GM12878 (cell line): ENCODE data around the gene SPEG. TPM values are rescaled to one million over a fixed set of nuclear protein-coding genes. Genes with fewer than 3 reads are reported as not detected.

Experiments used
- ATAC-seq: fragments of 200-7000 bp; cut with Tn5 transposase; 3 replicates; pipeline ENCODE4 v1.9.1; 2020; ENCODE audit warnings: mild to moderate bottlenecking, moderate library complexity
- BruUV-seq: library from RNA; stranded (reverse); fragments of 400-500 nt; replicated peaks from 2 replicates; lab custom pipeline; 2021; lab: Mats Ljungman, UMichigan
- CTCF ChIA-PET: fragments of 300-600 bp; sonication (Branson Sonifier 250); formaldehyde crosslinking; extraction: SDS; loops from one replicate; lab custom pipeline; 2021; ENCODE audit warnings: inconsistent platforms; lab: Yijun Ruan, JAX
- POLR2A ChIA-PET: fragments of 350-600 bp; formaldehyde crosslinking; extraction: SDS; loops from one replicate; lab custom pipeline; 2021; ENCODE audit warnings: inconsistent platforms; lab: Charles Lee
- RAD21 ChIA-PET: fragments of 300-600 bp; sonication (Branson Sonifier 250); formaldehyde crosslinking; loops from one replicate; lab custom pipeline; 2023; ENCODE audit warnings: antibody characterized with exemption; ENCODE audit not compliant: unreplicated experiment; lab: Charles Lee
- SMC1A ChIA-PET: fragments of 300-600 bp; sonication (Branson Sonifier 250); formaldehyde crosslinking; loops from one replicate; lab custom pipeline; 2023; ENCODE audit not compliant: unreplicated experiment, uncharacterized antibody; lab: Charles Lee
- DNase-seq: peaks from one replicate; pipeline ENCODE4 v3.0.0-alpha.2; 2011; ENCODE audit warnings: low read depth, low spot score
- FAIRE-seq: peaks from 3 replicates; lab custom pipeline; 2011; peaks lifted over from hg19 to GRCh38; lab: Jason Lieb, UNC
- H2AFZ ChIP-seq: 2 replicates; pipeline ENCODE4 v1.6.0; 2011; ENCODE audit warnings: low read depth, low read length, control low read depth; ENCODE audit not compliant: control insufficient read depth
- H3K27ac ChIP-seq: 2 replicates; pipeline ENCODE4 v1.5.1; 2011; ENCODE audit warnings: control low read depth; ENCODE audit not compliant: control insufficient read depth, insufficient read depth
- H3K27me3 ChIP-seq, 2 experiments: replicated peaks in 1 of 2; 2 replicates each; pipeline versions ENCODE4 v1.6.0 to v1.6.1; 2011; ENCODE audit warnings: low read length in 1 of 2; ENCODE audit not compliant: control insufficient read depth in 2 of 2, insufficient read depth in 2 of 2
- H3K36me3 ChIP-seq, 2 experiments: 2 replicates each; pipeline ENCODE4 v1.5.1; 2011; ENCODE audit warnings: low read length in 1 of 2; ENCODE audit not compliant: control insufficient read depth in 2 of 2, insufficient read depth in 2 of 2
- H3K4me1 ChIP-seq: 2 replicates; pipeline ENCODE4 v1.6.1; 2011; ENCODE audit warnings: mild to moderate bottlenecking, low read length, moderate library complexity, mixed read lengths; ENCODE audit not compliant: control insufficient read depth, insufficient read depth
- H3K4me2 ChIP-seq: 2 replicates; pipeline ENCODE4 v1.6.0; 2011; ENCODE audit warnings: control low read depth; ENCODE audit not compliant: control insufficient read depth, insufficient read depth
- H3K4me3 ChIP-seq: fragments of 200-600 bp; sonication (generic); 2 replicates; pipeline ENCODE4 v1.5.1; 2016
- H3K79me2 ChIP-seq: 2 replicates; pipeline ENCODE4 v1.6.0; 2011; ENCODE audit warnings: low read length; ENCODE audit not compliant: control insufficient read depth, insufficient read depth
- H3K9ac ChIP-seq: 2 replicates; pipeline ENCODE4 v1.8.0; 2011; ENCODE audit warnings: low read length, control low read depth, mixed read lengths; ENCODE audit not compliant: control insufficient read depth, insufficient read depth
- H3K9me3 ChIP-seq: replicated peaks from 3 replicates; pipeline ENCODE4 v1.5.1; 2011; ENCODE audit warnings: mild to moderate bottlenecking, low read length; ENCODE audit not compliant: control insufficient read depth, insufficient read depth
- H4K20me1 ChIP-seq: 2 replicates; pipeline ENCODE4 v1.6.0; 2011; ENCODE audit not compliant: control insufficient read depth, insufficient read depth
- BACH1 ChIP-seq: fragments of 450-650 bp; IDR thresholded peaks from 2 replicates; pipeline ENCODE4 v1.6.1; 2017; ENCODE audit warnings: mild to moderate bottlenecking, borderline replicate concordance
- CBFB ChIP-seq: IDR thresholded peaks from 2 replicates; pipeline ENCODE4 v1.6.1; 2016; ENCODE audit warnings: antibody characterized with exemption, low read depth
- CREB1 ChIP-seq: IDR thresholded peaks from 2 replicates; pipeline ENCODE4 v1.6.1; 2012; ENCODE audit warnings: low read depth, mild to moderate bottlenecking, inconsistent platforms
- CTCF ChIP-seq, 3 experiments: IDR thresholded peaks in 2 of 3; conservative IDR thresholded peaks in 1 of 3; 2 replicates each; pipeline ENCODE4 v1.5.1; 2011; ENCODE audit warnings: low read depth in 3 of 3, low read length in 3 of 3, mild to moderate bottlenecking in 3 of 3, control low read depth in 2 of 3, moderate library complexity in 2 of 3, inconsistent platforms in 1 of 3, mixed read lengths in 1 of 3; ENCODE audit not compliant: control insufficient read depth in 2 of 3, insufficient read depth in 1 of 3; ENCODE audit errors: extremely low read depth in 1 of 3
- E4F1 ChIP-seq: fragments of 450-650 bp; IDR thresholded peaks from 2 replicates; pipeline ENCODE4 v1.6.1; 2018; ENCODE audit warnings: borderline replicate concordance, mild to moderate bottlenecking; ENCODE audit not compliant: partially characterized antibody
- EP300 ChIP-seq, 2 experiments: fragments of 150-350 bp in 1 of 2; IDR thresholded peaks; 2 replicates each; pipeline ENCODE4 v1.6.1; 2011 to 2012; ENCODE audit warnings: low read depth in 2 of 2, low read length in 2 of 2, borderline replicate concordance in 1 of 2, improper control_type of control experiment in 1 of 2, inconsistent platforms in 1 of 2; ENCODE audit not compliant: control insufficient read depth in 1 of 2
- ESRRA ChIP-seq: IDR thresholded peaks from 2 replicates; pipeline ENCODE4 v1.6.1; 2012; ENCODE audit warnings: mild to moderate bottlenecking, low read length, improper control_type of control experiment
- HDAC2 ChIP-seq: fragments of 200-600 bp; sonication (generic); IDR thresholded peaks from 2 replicates; pipeline ENCODE4 v1.6.1; 2017
- JUND ChIP-seq: IDR thresholded peaks from 2 replicates; pipeline ENCODE4 v1.6.1; 2012; ENCODE audit warnings: low read depth, mild to moderate bottlenecking, low read length, improper control_type of control experiment, moderate library complexity
- MYB ChIP-seq: fragments of 150-350 bp; IDR thresholded peaks from 2 replicates; pipeline ENCODE4 v1.6.1; 2014; ENCODE audit warnings: mild to moderate bottlenecking, low read depth, low read length, borderline replicate concordance
- NR2C2 ChIP-seq: IDR thresholded peaks from 2 replicates; pipeline ENCODE4 v1.6.1; 2011; ENCODE audit warnings: borderline replicate concordance, low read depth; ENCODE audit not compliant: control insufficient read depth, insufficient read length
- NRF1 ChIP-seq: conservative IDR thresholded peaks from 2 replicates; pipeline ENCODE4 v1.6.1; 2011; ENCODE audit warnings: mild to moderate bottlenecking, low read depth, low read length, improper control_type of control experiment
- POU2F2 ChIP-seq: IDR thresholded peaks from 3 replicates; pipeline ENCODE4 v1.6.1; 2011; ENCODE audit warnings: low read depth, mild to moderate bottlenecking, low read length, borderline replicate concordance
- SKIL ChIP-seq: fragments of 450-650 bp; IDR thresholded peaks from 2 replicates; pipeline ENCODE4 v1.6.1; 2017; ENCODE audit warnings: mild to moderate bottlenecking, low read depth, inconsistent platforms; ENCODE audit not compliant: poor library complexity, severe bottlenecking
- SUZ12 ChIP-seq: fragments of 200-600 bp; sonication (generic); IDR thresholded peaks from one replicate; pipeline ENCODE4 v1.6.1; 2018; ENCODE audit warnings: antibody characterized with exemption, mild to moderate bottlenecking; ENCODE audit not compliant: unreplicated experiment
- ZBED1 ChIP-seq: IDR thresholded peaks from 2 replicates; pipeline ENCODE4 v1.6.1; 2016; ENCODE audit warnings: borderline replicate concordance
- ZNF384 ChIP-seq: IDR thresholded peaks from 2 replicates; pipeline ENCODE4 v1.6.1; 2012; ENCODE audit warnings: low read depth, mild to moderate bottlenecking, low read length, improper control_type of control experiment, borderline replicate concordance
- ZSCAN29 ChIP-seq: fragments of 450-650 bp; IDR thresholded peaks from 2 replicates; pipeline ENCODE4 v1.6.1; 2017; ENCODE audit warnings: mild to moderate bottlenecking, moderate library complexity
- in situ Hi-C: fragments of 300-500 bp; cut with MboI; formaldehyde crosslinking; loops from 9 replicates; pipeline ENCODE4 v1.14.3; 2018; ENCODE audit warnings: mixed read lengths
- intact Hi-C: fragments of 100-400 bp; cut with micrococcal nuclease; formaldehyde crosslinking; loops from one replicate; pipeline ENCODE4 v1.14.2; 2022; ENCODE audit not compliant: unreplicated experiment
- polyA plus RNA-seq, 11 experiments: library from polyadenylated mRNA; depleted of rRNA in 4 of 11; unstranded in 6 of 11; stranded (reverse) in 5 of 11; fragments of >200 nt; fragmentation: Nextera tagmentation in 4 of 11; fragmentation: Illumina TruSeq in 1 of 11; extraction: Ambion mirVana in 4 of 11; extraction: Trizol in 1 of 11; gene quantifications; 1 replicate in 1 of 11; 2 replicates in 10 of 11; pipeline versions ENCODE4 v1.2.1 to v1.2.3, GENCODE V29; 2011 to 2016; ENCODE audit warnings: inconsistent platforms in 2 of 11, missing spikeins in 2 of 11, low read depth in 1 of 11
- total RNA-seq, 4 experiments: library from RNA; depleted of rRNA in 3 of 4; stranded (reverse); fragments of >200 nt in 3 of 4; fragmentation: Illumina TruSeq in 1 of 4; extraction: Trizol in 1 of 4; gene quantifications; 2 replicates each; pipeline versions ENCODE4 v1.2.1 to v1.2.3, GENCODE V29; 2013 to 2021

Gene SPEG
- total and polyA plus RNA-seq, 10 of the 15 experiments (the other 5 are each of a cell fraction or from before 2014, with no cell fraction given), result 0.03 to 0.28 TPM; not detected in 8

GRCh38 chr2:219501849-219502248 is 67.2 kb downstream of the SPEG start (continued):
- TF ChIP-seq ZNF384, result no peak
- TF ChIP-seq, all 136 proteins: peak for 0

GRCh38 chr2:219502618-219503017 is 68.0 kb downstream of the SPEG start:
- no peak overlapping the region for H3K27ac ChIP-seq
- peaks cover 0 to 7% of the 10 kb centered on the region in 2 experiments; a peak in 2 of 4 replicates for H3K36me3 ChIP-seq
- intact Hi-C loops, result no loop called here
- H3K79me2 ChIP-seq, result peaks cover 11% of the 10 kb centered on the region
- no peak overlapping the region for H3K4me2 ChIP-seq
- POLR2A ChIA-PET, result no interaction called here
- SMC1A ChIA-PET, result no interaction called here
- in situ Hi-C loops, result no loop called here
- H2AFZ ChIP-seq, result no peak overlapping the region
- DNase-seq (no peak), FAIRE-seq (no peak), ATAC-seq (no peak)
- no peaks in the 10 kb centered on the region; a peak in 1 of 4 replicates for H3K27me3 ChIP-seq
- peaks cover 12% of the 10 kb centered on the region for H3K4me1 ChIP-seq
- BruUV-seq, result no TSS peak
- RAD21 ChIA-PET, result no interaction called here
- H4K20me1 ChIP-seq, result no peaks in the 10 kb centered on the region
- no peaks in the 10 kb centered on the region; the same call in 2 of the 3 replicates for H3K9me3 ChIP-seq
- H3K4me3 ChIP-seq, result no peak overlapping the region
- CTCF ChIA-PET, result no interaction called here
- no peak overlapping the region for H3K9ac ChIP-seq
- no peak for TF ChIP-seq NR2C2
- TF ChIP-seq CREB1, result no peak
- TF ChIP-seq ESRRA, result no peak
- TF ChIP-seq EP300 (IDR thresholded peaks at IDR 0.05; ENCODE audit: borderline replicate concordance in 1 of 2, control insufficient read depth in 1 of 2, low read depth in 2 of 2, low read length in 2 of 2), result no peak
- no peak for TF ChIP-seq NRF1
- no peak for TF ChIP-seq HDAC2
- TF ChIP-seq E4F1, result no peak
- no peak for TF ChIP-seq JUND
- TF ChIP-seq POU2F2, result no peak
- no peak for TF ChIP-seq SUZ12
- TF ChIP-seq ZSCAN29, result no peak
- no peak for TF ChIP-seq ZBED1
- no peak for TF ChIP-seq BACH1
- no peak for TF ChIP-seq MYB
- no peak for TF ChIP-seq SKIL
- TF ChIP-seq CBFB, result no peak
- no peak for TF ChIP-seq CTCF (IDR thresholded peaks at IDR 0.05 in 2 of 3, conservative IDR thresholded peaks at IDR 0.05 in 1 of 3; ENCODE audit: control insufficient read depth in 2 of 3, extremely low read depth in 1 of 3, insufficient read depth in 1 of 3, low read depth in 3 of 3, low read length in 3 of 3)
